Epithelial cell of proximal tubule (primary cell): ENCODE data around the gene GPR84. TPM values are rescaled to one million over a fixed set of nuclear protein-coding genes. Genes with fewer than 3 reads are reported as not detected.
A peak's percentile ranks its signal among the peaks of the same experiment; 100 is the strongest.
"Not testable (repeated sequence)": the region's sequence is repeated elsewhere in the genome, so short reads cannot be mapped to it uniquely, and the experiment has no call there.

ENCODE experiments used
- DNase-seq: peaks from one replicate; pipeline ENCODE4 v3.0.0-alpha.2; 2011; ENCODE audit warnings: low read depth
- H3K4me3 ChIP-seq: 2 replicates; pipeline ENCODE4 v1.5.1; 2011; ENCODE audit warnings: low read depth, mild to moderate bottlenecking, low read length
- CTCF ChIP-seq: conservative IDR thresholded peaks from 2 replicates; pipeline ENCODE4 v1.5.1; 2012; ENCODE audit warnings: low read depth, mild to moderate bottlenecking, low read length
- total RNA-seq: library from RNA; depleted of rRNA; stranded (reverse); fragments of >200 nt; gene quantifications from 2 replicates; pipeline ENCODE4 v1.2.3, GENCODE V29; 2015

The GPR84 gene
- total RNA-seq, 1 donor from 2014 or later, result not detected

GRCh38 chr12:54331461-54331860 lies 32.8 kb downstream of the GPR84 start:
- H3K4me3 ChIP-seq, result no peak overlapping the region
- no peak for TF ChIP-seq CTCF

GRCh38 chr12:54330442-54330841 lies 33.8 kb downstream of the GPR84 start:
- DNase-seq, result no peak
- no peak overlapping the region for H3K4me3 ChIP-seq
- TF ChIP-seq CTCF, result no peak

More at GRCh38 chr12:54331461-54331860, 32.8 kb downstream of the GPR84 start:
- DNase-seq, result no peak

- no peak for TF ChIP-seq CTCF
- DNase-seq, result no peak
- no peak overlapping the region for H3K4me3 ChIP-seq
These were observed 34.5 kb downstream of the GPR84 start for GRCh38 chr12:54329759-54330158.

- DNase-seq, result no peak
- H3K4me3 ChIP-seq, result no peak overlapping the region
- TF ChIP-seq CTCF, result no peak
These were observed 35.5 kb downstream of the GPR84 start for GRCh38 chr12:54328595-54329337.

GRCh38 chr12:54325442-54326109 lies 38.7 kb downstream of the GPR84 start:
- not testable (repeated sequence) for DNase-seq
- peak overlapping the region; percentile 99 for H3K4me3 ChIP-seq

GRCh38 chr12:54324617-54325441 lies 39.5 kb downstream of the GPR84 start, which contains the start of gene COPZ1:
Gene COPZ1, plus strand, starts transcription at chr12:54325131. Its CDS starts 33 bp downstream, at chr12:54325164.
- peak; percentile 98 for DNase-seq
- TF ChIP-seq CTCF, result peak; percentile 80
- peak within 1 kb of the TSS; percentile 99 for H3K4me3 ChIP-seq

GRCh38 chr12:54321363-54321762 lies 42.9 kb downstream of the GPR84 start:
- DNase-seq, result no peak
- no peak for TF ChIP-seq CTCF
- no peak overlapping the region for H3K4me3 ChIP-seq
